H1 (cell line): ENCODE results near the gene PI4K2A. TPM values are rescaled to one million over a fixed set of nuclear protein-coding genes. Genes with fewer than 3 reads are reported as not detected.

Source experiments
- CTCF ChIA-PET: fragments of 300-600 bp; sonication (Branson Sonifier 250); formaldehyde crosslinking; loops from one replicate; lab custom pipeline; 2021; ENCODE audit not compliant: partially characterized antibody; lab: Charles Lee
- POLR2A ChIA-PET: fragments of 300-600 bp; sonication (Branson Sonifier 250); formaldehyde crosslinking; loops from one replicate; lab custom pipeline; 2021; ENCODE audit warnings: inconsistent platforms; ENCODE audit not compliant: partially characterized antibody; lab: Charles Lee
- DNase-seq, 2 experiments: peaks; one replicate each; pipeline versions ENCODE4 v3.0.0 to v3.0.0-alpha.2; 2010 to 2022; ENCODE audit warnings: low spot score in 2 of 2, low read depth in 1 of 2, mixed read lengths in 1 of 2
- FAIRE-seq: peaks from 2 replicates; lab custom pipeline; 2011; peaks lifted over from hg19 to GRCh38; lab: Jason Lieb, UNC
- H2AFZ ChIP-seq: 2 replicates; pipeline ENCODE4 v1.8.1; 2012; ENCODE audit warnings: low read length, inconsistent platforms
- H2AK5ac ChIP-seq: 2 replicates; pipeline ENCODE4 v1.6.1; 2013; ENCODE audit warnings: low read depth, low read length
- H2BK120ac ChIP-seq: replicated peaks from 2 replicates; pipeline ENCODE3; 2013; ENCODE audit warnings: low read depth, low read length, inconsistent platforms
- H2BK12ac ChIP-seq: 2 replicates; pipeline ENCODE4 v1.6.1; 2013; ENCODE audit warnings: low read depth, low read length
- H2BK15ac ChIP-seq: 2 replicates; pipeline ENCODE4 v1.6.1; 2013; ENCODE audit warnings: low read length
- H2BK20ac ChIP-seq: 2 replicates; pipeline ENCODE4 v1.6.1; 2013; ENCODE audit warnings: low read length
- H2BK5ac ChIP-seq: 2 replicates; pipeline ENCODE4 v1.6.1; 2013; ENCODE audit warnings: low read depth, low read length
- H3K14ac ChIP-seq: 2 replicates; pipeline ENCODE4 v1.6.1; 2013; ENCODE audit warnings: inconsistent platforms; ENCODE audit not compliant: insufficient read length
- H3K18ac ChIP-seq: 2 replicates; pipeline ENCODE4 v1.6.1; 2013; ENCODE audit warnings: low read length; ENCODE audit errors: extremely low read depth
- H3K23ac ChIP-seq: 2 replicates; pipeline ENCODE4 v1.6.1; 2013; ENCODE audit warnings: inconsistent platforms; ENCODE audit not compliant: insufficient read length
- H3K23me2 ChIP-seq: 2 replicates; pipeline ENCODE4 v1.6.1; 2013; ENCODE audit warnings: low read depth, low read length
- H3K27ac ChIP-seq: 2 replicates; pipeline ENCODE4 v1.6.1; 2011; ENCODE audit warnings: low read depth, low read length, inconsistent platforms
- H3K27me3 ChIP-seq, 4 experiments: replicated peaks in 1 of 4; 1 replicate in 1 of 4; 2 replicates in 3 of 4; pipeline versions ENCODE4 v1.6.1 to v1.8.1; 2011 to 2013; ENCODE audit warnings: low read length in 3 of 4, mild to moderate bottlenecking in 3 of 4, inconsistent platforms in 2 of 4, mixed read lengths in 2 of 4, moderate library complexity in 1 of 4; ENCODE audit not compliant: control insufficient read depth in 3 of 4, insufficient read depth in 3 of 4; ENCODE audit errors: extremely low read depth in 1 of 4
- H3K36me3 ChIP-seq, 4 experiments: 2 replicates each; pipeline versions ENCODE4 v1.6.1 to v1.8.1; 2011 to 2013; ENCODE audit warnings: mild to moderate bottlenecking in 4 of 4, low read length in 3 of 4, moderate library complexity in 2 of 4, control low read depth in 1 of 4, inconsistent platforms in 1 of 4; ENCODE audit not compliant: insufficient read depth in 4 of 4, control insufficient read depth in 2 of 4
- H3K4ac ChIP-seq: replicated peaks from 2 replicates; pipeline ENCODE3; 2013; ENCODE audit warnings: low read length, low read depth, mixed read lengths, inconsistent platforms; ENCODE audit not compliant: insufficient read length
- H3K4me1 ChIP-seq, 4 experiments: replicated peaks in 1 of 4; 1 replicate in 1 of 4; 2 replicates in 3 of 4; pipeline versions ENCODE4 v1.6.1 to v1.8.1; 2011 to 2013; ENCODE audit warnings: low read length in 3 of 4, inconsistent platforms in 2 of 4, mixed read lengths in 1 of 4; ENCODE audit not compliant: insufficient read depth in 4 of 4, control insufficient read depth in 3 of 4
- H3K4me2 ChIP-seq, 2 experiments: 2 replicates each; pipeline versions ENCODE4 v1.6.1 to v1.8.1; 2011 to 2013; ENCODE audit warnings: low read depth in 2 of 2, low read length in 2 of 2, control low read depth in 1 of 2, inconsistent platforms in 1 of 2, mild to moderate bottlenecking in 1 of 2; ENCODE audit not compliant: insufficient read depth in 1 of 2
- H3K4me3 ChIP-seq, 4 experiments: fragments of 200-600, 300-600 bp in 1 of 4; sonication (generic), shearing (Covaris generic), sonication (Bioruptor Twin) in 1 of 4; 2 replicates each; pipeline versions ENCODE4 v1.5.1 to v1.8.1; 2011 to 2016; ENCODE audit warnings: low read length in 4 of 4, low read depth in 3 of 4, control low read depth in 2 of 4, inconsistent platforms in 2 of 4, mild to moderate bottlenecking in 2 of 4, mixed read lengths in 1 of 4, moderate library complexity in 1 of 4; ENCODE audit not compliant: insufficient read depth in 2 of 4; ENCODE audit errors: extremely low read depth in 1 of 4
- H3K56ac ChIP-seq: replicated peaks from 2 replicates; pipeline ENCODE3; 2013; ENCODE audit warnings: low read depth, mild to moderate bottlenecking, mixed read lengths, low read length, inconsistent platforms; ENCODE audit not compliant: insufficient read length
- H3K79me1 ChIP-seq: 2 replicates; pipeline ENCODE4 v1.6.1; 2013; ENCODE audit warnings: low read depth, low read length, control low read depth
- H3K79me2 ChIP-seq, 2 experiments: 2 replicates each; pipeline versions ENCODE4 v1.6.1 to v1.8.1; 2012 to 2013; ENCODE audit warnings: low read length in 2 of 2, mild to moderate bottlenecking in 2 of 2, inconsistent platforms in 1 of 2; ENCODE audit not compliant: insufficient read depth in 2 of 2, control insufficient read depth in 1 of 2
- H3K9ac ChIP-seq, 4 experiments: replicated peaks in 1 of 4; 1 replicate in 1 of 4; 2 replicates in 3 of 4; pipeline versions ENCODE4 v1.6.1 to v1.8.1; 2011 to 2013; ENCODE audit warnings: low read depth in 3 of 4, low read length in 3 of 4, control low read depth in 2 of 4, mild to moderate bottlenecking in 2 of 4, moderate library complexity in 2 of 4, inconsistent platforms in 1 of 4; ENCODE audit errors: extremely low read depth in 1 of 4
- H3K9me3 ChIP-seq, 2 experiments: 2 replicates each; pipeline versions ENCODE4 v1.6.1 to v1.8.1; 2012 to 2013; ENCODE audit warnings: mild to moderate bottlenecking in 2 of 2, moderate library complexity in 2 of 2, control low read depth in 1 of 2, inconsistent platforms in 1 of 2, low read depth in 1 of 2, low read length in 1 of 2, mixed read lengths in 1 of 2; ENCODE audit not compliant: insufficient read depth in 2 of 2
- H4K20me1 ChIP-seq, 2 experiments: replicated peaks in 1 of 2; 2 replicates each; pipeline versions ENCODE3 to v1.8.1; 2011 to 2013; ENCODE audit warnings: inconsistent platforms in 2 of 2, low read length in 2 of 2, mild to moderate bottlenecking in 1 of 2; ENCODE audit not compliant: insufficient read depth in 2 of 2, control insufficient read depth in 1 of 2
- H4K5ac ChIP-seq: 2 replicates; pipeline ENCODE4 v1.6.1; 2013; ENCODE audit warnings: low read length, low read depth, mixed read lengths, inconsistent platforms; ENCODE audit not compliant: insufficient read length
- H4K8ac ChIP-seq: 2 replicates; pipeline ENCODE4 v1.8.0; 2013; ENCODE audit warnings: mild to moderate bottlenecking, moderate library complexity, low read length, inconsistent platforms; ENCODE audit not compliant: insufficient read depth; ENCODE audit errors: extremely low read depth
- H4K91ac ChIP-seq: replicated peaks from 2 replicates; pipeline ENCODE3; 2013; ENCODE audit warnings: low read length, mixed read lengths, inconsistent platforms; ENCODE audit not compliant: insufficient read length
- FOSL1 ChIP-seq: IDR thresholded peaks from 2 replicates; pipeline ENCODE4 v1.6.1; 2011; ENCODE audit warnings: mild to moderate bottlenecking, low read depth, low read length, moderate library complexity; ENCODE audit not compliant: insufficient read depth
- KDM1A ChIP-seq: fragments of 200-600, 300-600 bp; sonication (generic); IDR thresholded peaks from 2 replicates; pipeline ENCODE4 v1.7.1; 2016; ENCODE audit warnings: mild to moderate bottlenecking, low read length, borderline replicate concordance
- POLR2A ChIP-seq, 2 experiments: IDR thresholded peaks; 1 replicate in 1 of 2; 2 replicates in 1 of 2; pipeline ENCODE4 v1.6.1; 2011; ENCODE audit warnings: low read depth in 2 of 2, low read length in 2 of 2, mild to moderate bottlenecking in 2 of 2; ENCODE audit errors: control extremely low read depth in 1 of 2
- SP4 ChIP-seq: IDR thresholded peaks from 2 replicates; pipeline ENCODE4 v1.6.1; 2012; ENCODE audit warnings: low read length, inconsistent platforms
- SUZ12 ChIP-seq: fragments of 200-600 bp; sonication (generic); IDR thresholded peaks from 2 replicates; pipeline ENCODE4 v1.6.1; 2012; ENCODE audit warnings: mild to moderate bottlenecking, inconsistent platforms, low read length, moderate library complexity, mixed read lengths
- WGBS, 2 experiments: shearing (Covaris generic) in 1 of 2; methylation state at CpG; one replicate each; pipeline versions ENCODE4 v1.1.6 to v1.1.7; 2013 to 2015; ENCODE audit warnings: low lambda C conversion rate in 2 of 2, mixed read lengths in 2 of 2, inconsistent platforms in 1 of 2, low coverage in 1 of 2, missing lambda C conversion rate in 1 of 2; ENCODE audit not compliant: insufficient replicate concordance in 2 of 2, insufficient coverage in 1 of 2, insufficient read length in 1 of 2; ENCODE audit errors: extremely low coverage in 1 of 2, missing lambda C conversion rate in 1 of 2; 5-methylcytosine and 5-hydroxymethylcytosine counted together
- polyA plus RNA-seq, 7 experiments: library from polyadenylated mRNA; depleted of rRNA in 3 of 7; stranded (reverse) in 5 of 7; unstranded in 2 of 7; fragments of >200 nt in 5 of 7; fragments of 200-250 nt in 2 of 7; gene quantifications; 1 replicate in 5 of 7; 2 replicates in 1 of 7; 4 replicates in 1 of 7; pipeline versions ENCODE4 v1.2.1 to v1.2.3, GENCODE V29; 2011 to 2013; ENCODE audit warnings: missing spikeins in 2 of 7, mixed read lengths in 2 of 7
- total RNA-seq: library from RNA; stranded (reverse); fragmentation: NEBNext Ultra II Directional; extraction: Animal tissue kit (Norgen Biotek cat#: 25700); gene quantifications from 2 replicates; pipeline ENCODE4 v1.2.1, GENCODE V29; 2021
- TF ChIP-seq, protein P1 (sequence below): IDR thresholded peaks from 2 replicates; pipeline ENCODE4 v1.6.1; 2012; ENCODE audit warnings: low read length, inconsistent platforms

PI4K2A gene
- total and polyA plus RNA-seq, 2 of the 8 experiments (the other 6 are each of a cell fraction or from before 2014, with no cell fraction given) = 20.7 to 21.9 TPM

DNA sequence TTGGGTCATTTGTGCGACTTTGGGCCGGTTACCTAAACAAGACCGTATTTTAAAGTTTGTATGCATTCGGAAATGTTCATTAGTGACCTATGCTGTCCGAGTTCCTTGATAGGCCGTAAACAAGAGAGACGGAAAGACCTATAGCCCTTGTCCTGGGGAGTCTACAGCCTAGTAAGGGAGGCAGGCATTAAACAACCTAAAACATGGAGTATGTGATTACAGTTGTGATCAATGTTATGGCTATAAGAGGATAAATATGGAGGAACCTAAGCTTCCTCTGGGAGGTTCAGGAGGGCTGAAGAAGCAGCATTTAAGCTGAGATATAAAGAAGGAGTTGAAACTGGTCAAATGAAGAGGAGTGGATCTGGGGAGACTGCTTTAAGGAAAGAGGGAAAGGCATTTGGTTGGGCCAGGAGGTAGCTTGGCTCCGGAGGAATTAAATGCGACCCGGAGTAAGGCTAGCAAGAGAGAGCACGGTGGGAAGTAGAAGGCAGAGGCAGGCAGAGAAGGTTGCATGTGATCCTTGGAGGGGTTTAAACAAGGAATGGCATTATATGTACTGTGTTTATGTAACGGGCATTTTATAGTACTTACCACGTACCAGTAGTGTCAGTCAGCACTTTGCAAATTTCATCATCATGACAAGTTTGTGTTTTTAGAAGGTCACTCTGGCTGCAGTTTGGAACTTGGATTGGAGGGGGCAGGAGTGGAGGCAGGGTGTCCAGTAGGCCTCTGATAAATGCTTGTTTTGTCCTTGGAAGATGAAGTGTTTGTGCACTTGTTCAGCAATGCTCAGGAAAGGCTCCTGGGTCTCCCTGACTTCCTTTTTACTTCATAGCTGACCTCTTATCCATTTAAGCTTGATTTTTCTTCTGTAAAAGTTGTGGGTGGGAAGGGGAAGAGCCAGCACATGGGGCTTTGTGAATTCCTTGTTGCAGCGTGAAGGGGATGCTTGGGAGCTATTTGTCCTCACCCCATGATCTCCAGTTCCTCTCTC, 47.6 kb downstream of the PI4K2A start:
- peak overlapping the region; percentile 94 for H2AK5ac ChIP-seq
- peaks cover 0 to 16% (median 5%) of the 10 kb centered on the region in 4 experiments; a peak in 4 of 7 replicates for H3K4me1 ChIP-seq
- no peak for DNase-seq
- H3K14ac ChIP-seq = no peak overlapping the region
- peak overlapping the region; percentile 95; the same call in 1 of the 2 replicates for H2BK12ac ChIP-seq
- H3K79me2 ChIP-seq = peaks cover 0 to 8% of the 10 kb centered on the region in 2 experiments; a peak in 1 of 4 replicates
- H3K4me2 ChIP-seq = peak overlapping the region; percentile 63 to 84
- H3K79me1 ChIP-seq = no peaks in the 10 kb centered on the region
- peak overlapping the region; percentile 81 for H4K5ac ChIP-seq
- H4K91ac ChIP-seq = peak overlapping the region; percentile 69
- 71% methylated on average over 14 of the region's 14 CpGs; no CpG with 5 or more reads in 1 of the 2 experiments for WGBS, 2 experiments
- peak overlapping the region; percentile 55 for H2BK15ac ChIP-seq
- peak overlapping the region; percentile 53 for H2BK5ac ChIP-seq
- H2AFZ ChIP-seq = no peak overlapping the region
- H3K56ac ChIP-seq = no peak overlapping the region
- POLR2A ChIA-PET = interaction anchor here (1.1 to 5.3 kb wide), 19 partner anchors 9 to 254 kb away, joined by 3 to 42 read pairs (median 6); partner anchors contain the start of genes MARVELD1 and ZFYVE27
- H3K36me3 ChIP-seq = 0 out of 8 replicates have a peak, but pooled peaks cover 0 to 2% (median 0%) of the 10 kb centered on the region in 4 experiments
- H2BK120ac ChIP-seq = no peak overlapping the region
- peaks cover 7% of the 10 kb centered on the region; the same call in 1 of the 2 replicates for H3K23me2 ChIP-seq
- FAIRE-seq = no peak
- H3K18ac ChIP-seq = peak overlapping the region; percentile 95
- H2BK20ac ChIP-seq = no peak overlapping the region; the same call in 1 of the 2 replicates
- peaks cover 0 to 2% of the 10 kb centered on the region in 2 experiments for H4K20me1 ChIP-seq
- peaks cover 0 to 7% (median 0%) of the 10 kb centered on the region in 4 experiments; a peak in 2 of 7 replicates for H3K27me3 ChIP-seq
- peak overlapping the region; percentile 42; the same call in 1 of the 2 replicates for H3K27ac ChIP-seq
- H3K4me3 ChIP-seq = peak overlapping the region; percentile 19 to 53 (median 37); a peak in 7 of 8 replicates
- H3K23ac ChIP-seq = no peak overlapping the region
- CTCF ChIA-PET = interaction anchor here (0.7 to 6.5 kb wide), 15 partner anchors 9 to 187 kb away, joined by 3 to 50 read pairs (median 5); partner anchors contain the start of genes MARVELD1 and ZFYVE27
- H3K9me3 ChIP-seq = no peaks in the 10 kb centered on the region
- H4K8ac ChIP-seq = peak overlapping the region; percentile 90; the same call in 1 of the 2 replicates
- no peak for TF ChIP-seq KDM1A
- no peak for TF ChIP-seq SUZ12
- no peak for TF ChIP-seq SP4
- no peak for TF ChIP-seq FOSL1
- TF ChIP-seq POLR2A (IDR thresholded peaks at IDR 0.05; ENCODE audit: control extremely low read depth in 1 of 2, low read depth in 2 of 2, low read length in 2 of 2) = peak in 1 of 2 experiments; percentile 19; a peak in 1 of 3 replicates
- TF ChIP-seq, protein P1, sequence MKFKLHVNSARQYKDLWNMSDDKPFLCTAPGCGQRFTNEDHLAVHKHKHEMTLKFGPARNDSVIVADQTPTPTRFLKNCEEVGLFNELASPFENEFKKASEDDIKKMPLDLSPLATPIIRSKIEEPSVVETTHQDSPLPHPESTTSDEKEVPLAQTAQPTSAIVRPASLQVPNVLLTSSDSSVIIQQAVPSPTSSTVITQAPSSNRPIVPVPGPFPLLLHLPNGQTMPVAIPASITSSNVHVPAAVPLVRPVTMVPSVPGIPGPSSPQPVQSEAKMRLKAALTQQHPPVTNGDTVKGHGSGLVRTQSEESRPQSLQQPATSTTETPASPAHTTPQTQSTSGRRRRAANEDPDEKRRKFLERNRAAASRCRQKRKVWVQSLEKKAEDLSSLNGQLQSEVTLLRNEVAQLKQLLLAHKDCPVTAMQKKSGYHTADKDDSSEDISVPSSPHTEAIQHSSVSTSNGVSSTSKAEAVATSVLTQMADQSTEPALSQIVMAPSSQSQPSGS = 0 out of 2 replicates have a peak, but pooled peaks have one; percentile 5
- peak overlapping the region in 3 of 4 experiments; percentile 56 to 80 (median 66); a peak in 6 of 7 replicates for H3K9ac ChIP-seq
- H3K4ac ChIP-seq = peak overlapping the region; percentile 41
